OCI-LY3 (cell line): ENCODE results near the gene VIPR2.

Experiments
- CTCF ChIP-seq: fragments of 200-600, 300-600 bp; sonication (generic); IDR thresholded peaks from 2 replicates; pipeline ENCODE4 v1.5.1; 2014; ENCODE audit warnings: antibody characterized with exemption, low read length, low read depth
- EZH2phosphoT487 ChIP-seq: fragments of 200-600 bp; shearing (Covaris generic); IDR thresholded peaks from 2 replicates; pipeline ENCODE4 v1.6.1; 2018; ENCODE audit warnings: antibody characterized with exemption, mixed run types, low read depth

- TF ChIP-seq CTCF (no peak), EZH2phosphoT487 (no peak)
Observed at GRCh38 chr7:159032322-159032721, 112.3 kb downstream of the VIPR2 start.
